NK-92 treated with Interleukin-12 subunit alpha and Interleukin-12 subunit beta, amount 100 ng/mL, for 24 hours (cell line): ENCODE results near the gene RPL15.
"Not testable (repeated sequence)": the region's sequence is repeated elsewhere in the genome, so short reads cannot be mapped to it uniquely, and the experiment has no call there.

Experiments
- DNase-seq: peaks from one replicate; lab custom pipeline; 2025; lab: John Stamatoyannopoulos, UW

The RPL15 gene

GRCh38 chr3:23889950-23890349 lies 27.0 kb upstream of the RPL15 start:
- DNase-seq = no peak

GRCh38 chr3:23894254-23895061 lies 22.5 kb upstream of the RPL15 start:
- DNase-seq = no peak

GRCh38 chr3:23895181-23895580 lies 21.8 kb upstream of the RPL15 start:
- no peak for DNase-seq

- no peak for DNase-seq
Observed at GRCh38 chr3:23900744-23901143, 16.2 kb upstream of the RPL15 start.

- no peak for DNase-seq
Observed at GRCh38 chr3:23904545-23904944, 12.4 kb upstream of the RPL15 start.

GRCh38 chr3:23909341-23909740 lies 7.6 kb upstream of the RPL15 start:
- DNase-seq = no peak

GRCh38 chr3:23911397-23911796 lies 5.5 kb upstream of the RPL15 start:
- DNase-seq = no peak

- DNase-seq = not testable (repeated sequence)
Observed at GRCh38 chr3:23912335-23912734, 4.6 kb upstream of the RPL15 start.

- no peak for DNase-seq
Observed at GRCh38 chr3:23913182-23913581, 3.8 kb upstream of the RPL15 start.

- DNase-seq = no peak
Observed at GRCh38 chr3:23913873-23914743, 2.8 kb upstream of the RPL15 start.

- no peak for DNase-seq
Observed at GRCh38 chr3:23915537-23916108, 1.3 kb upstream of the RPL15 start.

GRCh38 chr3:23916152-23916885 lies 613 bp upstream of the RPL15 start:
- DNase-seq = peak; percentile 27

GRCh38 chr3:23917679-23918303 lies 859 bp downstream of the RPL15 start:
- not testable (repeated sequence) for DNase-seq

GRCh38 chr3:23918331-23918730 lies 1.4 kb downstream of the RPL15 start:
- DNase-seq = not testable (repeated sequence)

- no peak for DNase-seq
Observed at GRCh38 chr3:23919628-23920027, 2.7 kb downstream of the RPL15 start.

GRCh38 chr3:23920151-23920655 lies 3.3 kb downstream of the RPL15 start:
- DNase-seq = no peak

GRCh38 chr3:23921052-23921511 lies 4.2 kb downstream of the RPL15 start:
- DNase-seq = no peak

GRCh38 chr3:23923786-23924185 lies 6.9 kb downstream of the RPL15 start:
- no peak for DNase-seq

- no peak for DNase-seq
Observed at GRCh38 chr3:23926246-23926645, 9.3 kb downstream of the RPL15 start.

GRCh38 chr3:23926736-23927135 lies 9.8 kb downstream of the RPL15 start:
- no peak for DNase-seq

- no peak for DNase-seq
Observed at GRCh38 chr3:23928524-23928923, 11.6 kb downstream of the RPL15 start.
